Rectal smooth muscle tissue (tissue), 1 donor: ENCODE results near the gene OR51B2.

Experiments used
- H3K27ac ChIP-seq: one replicate; pipeline ENCODE4 v1.7.0; 2013; ENCODE audit warnings: low read depth, low read length, inconsistent platforms
- H3K27me3 ChIP-seq: one replicate; pipeline ENCODE4 v1.7.0; 2013; ENCODE audit warnings: low read length; ENCODE audit not compliant: control insufficient read depth, insufficient read depth
- H3K36me3 ChIP-seq: one replicate; pipeline ENCODE4 v1.7.0; 2013; ENCODE audit warnings: low read length; ENCODE audit not compliant: control insufficient read depth, insufficient read depth
- H3K4me1 ChIP-seq: one replicate; pipeline ENCODE4 v1.7.0; 2013; ENCODE audit warnings: low read length; ENCODE audit not compliant: control insufficient read depth, insufficient read depth
- H3K4me3 ChIP-seq: one replicate; pipeline ENCODE4 v1.7.0; 2013; ENCODE audit warnings: low read length
- H3K9ac ChIP-seq: one replicate; pipeline ENCODE4 v1.7.0; 2013; ENCODE audit warnings: low read length

The OR51B2 gene

DNA sequence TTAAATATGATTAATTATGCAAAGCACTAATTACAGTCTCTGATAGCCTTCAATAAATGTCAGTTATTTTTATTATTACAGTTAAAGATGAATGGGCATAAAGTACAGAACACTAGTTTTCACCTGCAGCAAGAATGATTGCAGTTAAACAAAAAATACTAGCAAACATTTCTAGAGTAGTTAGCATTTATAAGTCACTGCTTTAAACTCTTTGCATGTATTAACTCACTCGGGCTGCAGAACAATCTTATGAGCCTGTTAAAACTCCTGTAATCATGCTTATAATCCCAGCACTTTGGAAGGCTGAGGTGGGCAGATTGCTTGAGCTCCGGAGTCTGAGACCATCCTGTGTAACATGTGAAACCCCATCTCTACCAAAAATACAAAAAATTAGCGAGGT lies 37.2 kb downstream of the OR51B2 start:
- no peaks in the 10 kb centered on the region for H3K27me3 ChIP-seq
- no peaks in the 10 kb centered on the region for H3K36me3 ChIP-seq
- no peak overlapping the region for H3K4me3 ChIP-seq
- H3K9ac ChIP-seq, result no peak overlapping the region
- H3K27ac ChIP-seq, result no peak overlapping the region
- H3K4me1 ChIP-seq, result no peaks in the 10 kb centered on the region

- Histone ChIP-seq H3K9ac (no peak overlapping the region), H3K27ac (no peak overlapping the region), H3K27me3 (no peaks in the 10 kb centered on the region), H3K4me1 (no peaks in the 10 kb centered on the region), H3K36me3 (no peaks in the 10 kb centered on the region), H3K4me3 (no peak overlapping the region)
Measured at GRCh38 chr11:5286351-5286750, 37.7 kb downstream of the OR51B2 start.

GRCh38 chr11:5285703-5286340 lies 38.3 kb downstream of the OR51B2 start:
- no peaks in the 10 kb centered on the region for H3K4me1 ChIP-seq
- no peak overlapping the region for H3K4me3 ChIP-seq
- no peaks in the 10 kb centered on the region for H3K27me3 ChIP-seq
- H3K27ac ChIP-seq, result no peak overlapping the region
- H3K36me3 ChIP-seq, result no peaks in the 10 kb centered on the region
- H3K9ac ChIP-seq, result no peak overlapping the region

DNA sequence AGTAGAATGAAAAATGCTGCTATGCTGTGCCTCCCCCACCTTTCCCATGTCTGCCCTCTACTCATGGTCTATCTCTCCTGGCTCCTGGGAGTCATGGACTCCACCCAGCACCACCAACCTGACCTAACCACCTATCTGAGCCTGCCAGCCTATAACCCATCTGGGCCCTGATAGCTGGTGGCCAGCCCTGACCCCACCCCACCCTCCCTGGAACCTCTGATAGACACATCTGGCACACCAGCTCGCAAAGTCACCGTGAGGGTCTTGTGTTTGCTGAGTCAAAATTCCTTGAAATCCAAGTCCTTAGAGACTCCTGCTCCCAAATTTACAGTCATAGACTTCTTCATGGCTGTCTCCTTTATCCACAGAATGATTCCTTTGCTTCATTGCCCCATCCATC lies 39.5 kb downstream of the OR51B2 start:
- Histone ChIP-seq H3K4me3 (no peak overlapping the region), H3K27ac (no peak overlapping the region), H3K36me3 (no peaks in the 10 kb centered on the region), H3K27me3 (no peaks in the 10 kb centered on the region), H3K9ac (no peak overlapping the region), H3K4me1 (no peaks in the 10 kb centered on the region)

DNA sequence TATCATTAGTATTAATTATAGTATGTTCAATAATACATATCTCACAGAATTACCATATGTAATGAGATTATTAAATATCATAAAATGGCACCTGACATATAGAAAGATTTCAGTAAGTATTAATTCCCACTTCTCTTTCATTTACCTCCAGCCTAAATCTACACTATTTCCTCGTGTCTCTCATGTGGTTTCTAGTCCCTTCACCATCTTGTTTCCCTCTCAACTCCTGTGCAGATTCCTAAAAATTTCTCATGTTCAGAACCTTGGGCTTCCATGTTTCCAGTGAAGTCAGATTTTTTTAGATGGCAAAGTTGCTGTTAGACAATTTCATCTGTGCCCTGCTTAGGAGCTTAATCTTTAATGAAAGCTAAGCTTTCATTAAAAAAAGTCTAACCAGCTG lies 40.2 kb downstream of the OR51B2 start:
- no peaks in the 10 kb centered on the region for H3K27me3 ChIP-seq
- no peak overlapping the region for H3K4me3 ChIP-seq

DNA sequence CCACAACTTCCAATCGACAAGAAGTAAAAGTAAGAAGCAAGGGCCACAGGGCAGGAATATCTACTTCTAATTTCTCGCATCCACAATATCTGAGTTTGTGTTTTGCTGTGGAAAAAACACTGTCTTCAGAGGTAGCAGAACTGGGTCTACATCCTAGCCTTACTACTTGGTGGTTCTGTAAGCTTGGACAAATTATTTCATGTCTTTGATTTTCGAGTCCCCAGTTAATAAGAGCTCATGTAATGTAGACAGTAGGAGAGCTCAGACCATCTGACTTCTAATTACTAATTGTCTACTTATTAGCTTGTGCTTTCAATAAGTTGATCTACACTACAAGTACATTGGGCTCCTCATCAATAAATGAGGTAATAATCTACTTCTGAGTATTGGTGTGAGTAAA lies 41.0 kb downstream of the OR51B2 start:
- Histone ChIP-seq H3K9ac (no peak overlapping the region), H3K27ac (no peak overlapping the region), H3K36me3 (no peaks in the 10 kb centered on the region), H3K4me1 (no peaks in the 10 kb centered on the region), H3K27me3 (no peaks in the 10 kb centered on the region), H3K4me3 (no peak overlapping the region)

More for the DNA sequence above, 40.2 kb downstream of the OR51B2 start:
- Histone ChIP-seq H3K36me3 (no peaks in the 10 kb centered on the region), H3K9ac (no peak overlapping the region), H3K27ac (no peak overlapping the region), H3K4me1 (no peaks in the 10 kb centered on the region)

- no peak overlapping the region for H3K4me3 ChIP-seq
- H3K9ac ChIP-seq, result no peak overlapping the region
- H3K27me3 ChIP-seq, result no peaks in the 10 kb centered on the region
- no peak overlapping the region for H3K27ac ChIP-seq
- no peaks in the 10 kb centered on the region for H3K4me1 ChIP-seq
- no peaks in the 10 kb centered on the region for H3K36me3 ChIP-seq
Measured at GRCh38 chr11:5282628-5283027, 41.5 kb downstream of the OR51B2 start.

GRCh38 chr11:5281596-5281995 lies 42.5 kb downstream of the OR51B2 start:
- H3K4me1 ChIP-seq, result no peaks in the 10 kb centered on the region
- H3K4me3 ChIP-seq, result no peak overlapping the region
- no peaks in the 10 kb centered on the region for H3K36me3 ChIP-seq
- H3K9ac ChIP-seq, result no peak overlapping the region
- H3K27ac ChIP-seq, result no peak overlapping the region
- no peaks in the 10 kb centered on the region for H3K27me3 ChIP-seq

GRCh38 chr11:5280582-5281102 lies 43.5 kb downstream of the OR51B2 start:
- Histone ChIP-seq H3K27me3 (no peaks in the 10 kb centered on the region), H3K36me3 (no peaks in the 10 kb centered on the region), H3K4me3 (no peak overlapping the region), H3K9ac (no peak overlapping the region), H3K4me1 (no peaks in the 10 kb centered on the region), H3K27ac (no peak overlapping the region)

GRCh38 chr11:5279471-5280090 lies 44.5 kb downstream of the OR51B2 start:
- Histone ChIP-seq H3K9ac (no peak overlapping the region), H3K27me3 (no peaks in the 10 kb centered on the region), H3K36me3 (no peaks in the 10 kb centered on the region), H3K27ac (no peak overlapping the region), H3K4me3 (no peak overlapping the region), H3K4me1 (no peaks in the 10 kb centered on the region)

DNA sequence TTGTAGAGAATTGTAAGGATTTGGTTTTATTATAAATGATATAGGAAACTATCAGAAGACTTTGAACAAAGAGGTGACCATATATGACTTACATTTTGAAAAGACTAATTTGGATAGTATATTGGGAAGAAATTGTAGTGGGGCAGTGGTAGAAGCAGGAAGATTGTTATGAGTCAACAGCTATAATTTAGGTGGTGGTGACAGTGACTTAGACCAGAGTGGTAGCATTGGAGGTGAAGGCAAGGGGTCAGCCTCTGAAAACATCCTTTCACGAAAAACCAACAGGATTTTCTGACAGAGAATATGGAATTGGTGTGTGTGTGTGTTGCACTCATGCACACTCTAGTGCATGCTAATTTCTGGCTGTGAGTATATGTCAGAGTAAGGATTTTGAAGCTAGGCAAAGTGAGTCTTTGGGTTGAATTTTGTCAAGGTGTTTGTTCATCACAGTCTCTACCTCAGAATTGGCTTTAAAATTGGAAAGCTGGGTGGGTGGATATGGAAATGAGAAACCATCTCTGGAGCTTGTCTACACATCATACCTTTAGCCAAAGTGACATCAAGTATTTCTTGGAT lies 46.2 kb downstream of the OR51B2 start:
- H3K4me1 ChIP-seq, result no peaks in the 10 kb centered on the region
- no peak overlapping the region for H3K9ac ChIP-seq
- H3K27me3 ChIP-seq, result no peaks in the 10 kb centered on the region
- no peak overlapping the region for H3K4me3 ChIP-seq
- no peaks in the 10 kb centered on the region for H3K36me3 ChIP-seq
- no peak overlapping the region for H3K27ac ChIP-seq

GRCh38 chr11:5276697-5277096 lies 47.4 kb downstream of the OR51B2 start:
- no peaks in the 10 kb centered on the region for H3K4me1 ChIP-seq
- H3K27me3 ChIP-seq, result no peaks in the 10 kb centered on the region
- no peak overlapping the region for H3K9ac ChIP-seq
- no peak overlapping the region for H3K4me3 ChIP-seq
- no peak overlapping the region for H3K27ac ChIP-seq
- no peaks in the 10 kb centered on the region for H3K36me3 ChIP-seq
